T-helper 9 cell (primary cell): ENCODE data around the gene KSR1.
"Not testable (repeated sequence)": the region's sequence is repeated elsewhere in the genome, so short reads cannot be mapped to it uniquely, and the experiment has no call there.

Source experiments
- DNase-seq: peaks from one replicate; pipeline ENCODE4 v3.0.0-alpha.2; 2020

KSR1 gene

GRCh38 chr17:27646232-27646631 lies 190.0 kb downstream of the KSR1 start:
- DNase-seq, result no peak

GRCh38 chr17:27647765-27648164 lies 191.5 kb downstream of the KSR1 start:
- DNase-seq, result no peak

- not testable (repeated sequence) for DNase-seq
Observed at GRCh38 chr17:27649111-27649571, 192.9 kb downstream of the KSR1 start.

- no peak for DNase-seq
Observed at GRCh38 chr17:27649929-27650328, 193.7 kb downstream of the KSR1 start.

GRCh38 chr17:27650836-27651235 lies 194.6 kb downstream of the KSR1 start:
- DNase-seq, result no peak

GRCh38 chr17:27651411-27652345 lies 195.4 kb downstream of the KSR1 start:
- DNase-seq, result peak; percentile 61

- not testable (repeated sequence) for DNase-seq
Observed at GRCh38 chr17:27653449-27653971, 197.3 kb downstream of the KSR1 start.

- DNase-seq, result no peak
Observed at GRCh38 chr17:27654136-27654535, 197.9 kb downstream of the KSR1 start.

GRCh38 chr17:27654654-27655524 lies 198.6 kb downstream of the KSR1 start:
- peak; percentile 62 for DNase-seq

- not testable (repeated sequence) for DNase-seq
Observed at GRCh38 chr17:27655525-27656111, 199.4 kb downstream of the KSR1 start.

GRCh38 chr17:27656620-27657019 lies 200.4 kb downstream of the KSR1 start:
- not testable (repeated sequence) for DNase-seq

GRCh38 chr17:27657620-27658019 lies 201.4 kb downstream of the KSR1 start:
- DNase-seq, result no peak

- DNase-seq, result no peak
Observed at GRCh38 chr17:27659683-27660082, 203.4 kb downstream of the KSR1 start.

- DNase-seq, result no peak
Observed at GRCh38 chr17:27660436-27660835, 204.2 kb downstream of the KSR1 start.

GRCh38 chr17:27663936-27664605 lies 207.8 kb downstream of the KSR1 start:
- no peak for DNase-seq

GRCh38 chr17:27664606-27664965 lies 208.3 kb downstream of the KSR1 start:
- DNase-seq, result no peak

- no peak for DNase-seq
Observed at GRCh38 chr17:27665549-27665948, 209.3 kb downstream of the KSR1 start.

GRCh38 chr17:27666270-27666669 lies 210.0 kb downstream of the KSR1 start:
- DNase-seq, result not testable (repeated sequence)

- DNase-seq, result no peak
Observed at GRCh38 chr17:27666831-27667560, 210.7 kb downstream of the KSR1 start.

GRCh38 chr17:27667656-27668487 lies 211.6 kb downstream of the KSR1 start:
- DNase-seq, result no peak

- DNase-seq, result no peak
Observed at GRCh38 chr17:27668488-27668823, 212.2 kb downstream of the KSR1 start.
